GM12874 (cell line): Measurements from ENCODE around the gene TBC1D5.

Source experiments
- TF ChIP-seq, protein P1 (sequence below): IDR thresholded peaks from 2 replicates; pipeline ENCODE4 v1.5.1; 2011; ENCODE audit warnings: low read depth, mild to moderate bottlenecking, control low read depth, low read length, moderate library complexity; ENCODE audit not compliant: insufficient read depth

Gene TBC1D5

DNA sequence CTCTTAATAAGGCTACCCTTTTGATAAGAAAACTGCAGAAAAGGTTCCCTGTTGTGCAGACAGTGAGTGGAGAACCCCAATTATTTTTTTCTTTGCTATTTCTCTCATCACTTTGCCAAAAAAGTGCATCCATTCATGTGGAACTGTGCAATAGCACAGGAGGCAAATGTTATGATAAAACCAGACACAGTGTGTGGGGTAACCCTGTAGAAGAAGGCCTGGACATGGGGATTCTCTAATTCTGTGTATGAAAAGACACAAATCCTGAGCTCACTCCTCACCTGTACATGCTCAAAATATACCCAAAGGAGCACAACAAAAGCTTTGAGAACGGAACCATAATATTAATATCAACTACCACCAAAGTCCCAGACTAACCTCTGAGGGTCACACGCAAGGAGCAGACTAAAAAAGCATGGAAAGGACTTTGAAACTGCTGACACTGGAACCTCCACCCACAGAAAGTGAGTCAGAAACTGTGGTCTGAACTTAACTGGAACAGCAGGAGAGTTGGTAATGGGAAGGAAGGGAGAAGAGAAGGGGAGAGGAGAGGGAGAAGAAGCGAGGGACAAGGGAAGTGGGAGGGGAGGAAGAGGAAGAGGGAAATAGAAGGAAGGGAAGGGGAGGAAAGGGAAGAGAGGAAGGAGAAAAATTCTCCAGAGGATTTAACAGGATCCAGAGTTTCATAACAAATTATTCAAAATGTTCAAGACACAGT lies 299.9 kb downstream of the TBC1D5 start:
- TF ChIP-seq, protein P1, sequence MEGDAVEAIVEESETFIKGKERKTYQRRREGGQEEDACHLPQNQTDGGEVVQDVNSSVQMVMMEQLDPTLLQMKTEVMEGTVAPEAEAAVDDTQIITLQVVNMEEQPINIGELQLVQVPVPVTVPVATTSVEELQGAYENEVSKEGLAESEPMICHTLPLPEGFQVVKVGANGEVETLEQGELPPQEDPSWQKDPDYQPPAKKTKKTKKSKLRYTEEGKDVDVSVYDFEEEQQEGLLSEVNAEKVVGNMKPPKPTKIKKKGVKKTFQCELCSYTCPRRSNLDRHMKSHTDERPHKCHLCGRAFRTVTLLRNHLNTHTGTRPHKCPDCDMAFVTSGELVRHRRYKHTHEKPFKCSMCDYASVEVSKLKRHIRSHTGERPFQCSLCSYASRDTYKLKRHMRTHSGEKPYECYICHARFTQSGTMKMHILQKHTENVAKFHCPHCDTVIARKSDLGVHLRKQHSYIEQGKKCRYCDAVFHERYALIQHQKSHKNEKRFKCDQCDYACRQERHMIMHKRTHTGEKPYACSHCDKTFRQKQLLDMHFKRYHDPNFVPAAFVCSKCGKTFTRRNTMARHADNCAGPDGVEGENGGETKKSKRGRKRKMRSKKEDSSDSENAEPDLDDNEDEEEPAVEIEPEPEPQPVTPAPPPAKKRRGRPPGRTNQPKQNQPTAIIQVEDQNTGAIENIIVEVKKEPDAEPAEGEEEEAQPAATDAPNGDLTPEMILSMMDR: no peak

DNA sequence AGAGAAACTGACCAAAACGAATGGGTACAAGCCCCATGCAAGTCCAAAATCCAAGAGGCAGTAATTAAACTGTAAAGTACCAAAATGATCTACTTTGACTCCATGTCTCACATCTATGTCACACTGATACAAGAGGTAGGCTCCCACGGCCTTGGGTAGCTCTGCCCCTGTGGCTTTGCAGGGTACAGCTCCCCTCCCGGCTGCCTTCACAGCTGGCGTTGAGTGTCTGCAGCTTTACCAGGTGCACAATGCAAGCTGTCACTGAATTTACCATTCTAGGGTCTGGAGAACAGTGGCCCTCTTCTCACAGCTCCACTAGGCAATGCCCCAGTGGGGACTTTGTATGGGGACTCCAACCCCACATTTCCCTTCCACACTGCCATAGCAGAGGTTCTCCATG lies 308.6 kb downstream of the TBC1D5 start:
- TF ChIP-seq, protein P1: no peak

- TF ChIP-seq, protein P1: no peak
Observed at GRCh38 chr3:17432236-17432635, 310.2 kb downstream of the TBC1D5 start.

DNA sequence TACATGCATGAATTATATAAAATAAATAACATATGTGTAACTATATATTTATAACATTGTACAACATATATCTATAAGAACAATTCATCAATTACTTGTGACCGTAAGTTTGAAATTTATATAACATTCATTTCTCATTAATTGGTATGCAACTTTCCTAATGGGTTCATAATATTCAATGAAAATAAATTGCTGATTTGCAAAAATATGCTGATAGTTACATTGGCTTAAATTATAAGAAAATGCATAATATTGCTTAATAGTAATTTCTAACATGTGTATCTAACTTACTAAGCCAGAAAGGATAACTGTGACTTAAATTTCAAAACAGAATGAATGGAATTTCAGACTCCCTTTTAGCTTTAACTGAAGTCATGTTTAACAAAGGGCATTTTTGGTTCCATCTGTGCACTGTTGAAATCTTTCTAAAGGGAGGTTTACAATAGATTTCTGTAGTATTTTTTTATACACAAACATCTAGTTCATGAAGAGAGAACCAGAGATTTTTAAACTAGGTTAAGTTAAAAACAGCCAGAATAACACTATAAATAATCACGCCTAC lies 310.9 kb downstream of the TBC1D5 start:
- TF ChIP-seq, protein P1: no peak

DNA sequence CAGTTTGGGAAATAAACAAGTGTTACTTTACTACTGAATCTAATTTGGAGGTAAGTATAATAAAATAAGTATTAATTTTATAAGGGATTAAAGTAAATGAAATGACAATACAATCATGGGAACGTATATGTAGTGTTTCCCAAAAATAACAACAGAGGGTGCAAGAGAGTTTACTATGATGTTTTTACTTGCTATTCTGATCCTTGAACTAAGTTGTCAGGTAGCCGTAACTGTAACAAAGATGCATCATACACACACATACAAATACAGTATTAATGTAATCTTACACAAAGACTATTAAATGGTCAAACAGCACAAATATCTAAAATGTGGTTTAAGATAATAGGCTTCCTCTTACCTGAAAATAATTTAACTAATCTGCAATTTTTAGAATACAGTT lies 311.4 kb downstream of the TBC1D5 start:
- TF ChIP-seq, protein P1: no peak

DNA sequence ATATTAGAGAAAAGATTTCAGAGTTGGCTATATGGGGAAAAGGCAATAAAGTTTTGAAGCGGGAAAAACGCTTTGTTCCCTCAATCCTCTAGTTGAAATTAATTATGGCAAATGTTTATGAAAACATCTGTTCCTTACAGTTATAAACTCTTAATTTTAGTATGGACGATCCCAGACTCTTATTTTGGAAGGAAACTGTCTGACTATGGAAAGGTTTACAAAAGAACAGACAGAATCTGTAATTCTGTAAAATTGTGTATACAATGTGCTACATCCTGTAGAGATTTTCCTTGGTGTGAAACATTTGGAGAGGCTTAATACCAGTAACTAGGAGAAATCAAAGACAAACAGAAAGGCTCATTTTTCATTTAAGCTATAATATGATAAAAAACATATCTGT lies 311.8 kb downstream of the TBC1D5 start:
- TF ChIP-seq, protein P1: no peak

- TF ChIP-seq, protein P1: no peak
Observed at GRCh38 chr3:17423786-17424536, 318.5 kb downstream of the TBC1D5 start.
